D721Med (cell line): Measurements from ENCODE around the gene ERBB4.
"Not testable (repeated sequence)": the region's sequence is repeated elsewhere in the genome, so short reads cannot be mapped to it uniquely, and the experiment has no call there.

Experiments
- DNase-seq: peaks from one replicate; pipeline ENCODE4 v3.0.0; 2011; ENCODE audit warnings: low spot score; ENCODE audit not compliant: insufficient read length
- FAIRE-seq: peaks from 2 replicates; lab custom pipeline; 2011; peaks lifted over from hg19 to GRCh38; lab: Jason Lieb, UNC
- CTCF ChIP-seq: IDR thresholded peaks from 2 replicates; pipeline ENCODE4 v1.5.1; 2012; ENCODE audit warnings: mild to moderate bottlenecking, control low read depth; ENCODE audit not compliant: insufficient read depth; ENCODE audit errors: missing control alignments

Gene ERBB4

DNA sequence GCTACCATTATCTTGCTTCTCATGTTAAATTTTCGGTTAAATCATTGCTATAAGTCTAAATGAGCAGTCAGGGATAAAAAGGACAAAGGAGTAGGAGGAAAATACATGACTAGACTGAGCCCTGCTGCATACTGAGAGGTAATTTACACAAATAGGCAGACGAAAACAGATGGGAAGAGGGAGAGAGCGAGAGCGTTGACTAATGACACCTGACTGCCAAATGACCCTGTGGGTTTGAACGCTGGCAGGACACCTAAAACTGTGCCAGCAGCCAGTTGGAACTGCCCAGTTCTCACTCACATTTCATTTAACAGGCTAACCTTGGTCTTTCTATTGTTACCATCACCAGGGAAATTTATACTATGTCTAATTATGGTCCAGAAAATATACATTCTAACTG lies 1004.0 kb downstream of the ERBB4 start:
- TF ChIP-seq CTCF = no peak
- FAIRE-seq = no peak
- no peak for DNase-seq

GRCh38 chr2:211524248-211524647 lies 1014.4 kb downstream of the ERBB4 start:
- FAIRE-seq, DNase-seq: not testable (repeated sequence)

DNA sequence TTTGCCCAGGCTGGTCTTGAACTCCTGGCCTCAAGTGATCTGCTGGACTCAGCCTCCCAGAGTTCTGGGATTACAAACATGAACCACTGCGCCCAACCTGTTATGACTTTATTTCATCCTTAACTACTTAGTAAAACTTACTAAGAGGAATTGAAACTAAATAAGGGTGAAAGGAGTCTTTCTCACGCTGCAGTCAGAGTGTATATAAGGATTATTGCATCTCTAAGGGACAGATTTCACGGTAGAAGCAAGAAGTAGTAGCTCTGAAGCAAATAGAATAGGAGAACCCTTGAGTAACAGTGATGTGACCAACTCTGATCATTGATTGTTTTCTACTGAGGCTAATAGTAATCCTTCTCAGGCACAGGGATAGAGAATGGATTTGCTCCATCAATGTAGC lies 1022.1 kb downstream of the ERBB4 start:
- no peak for TF ChIP-seq CTCF
- no peak for FAIRE-seq
- no peak for DNase-seq

GRCh38 chr2:211514049-211514448 lies 1024.6 kb downstream of the ERBB4 start:
- no peak for TF ChIP-seq CTCF
- DNase-seq (no peak), FAIRE-seq (no peak)

- TF ChIP-seq CTCF = no peak
- FAIRE-seq = no peak
- no peak for DNase-seq
These were observed 1025.2 kb downstream of the ERBB4 start for GRCh38 chr2:211513446-211513845.

- TF ChIP-seq CTCF = no peak
- DNase-seq = no peak
- FAIRE-seq = no peak
These were observed 1025.8 kb downstream of the ERBB4 start for GRCh38 chr2:211512806-211513205.

DNA sequence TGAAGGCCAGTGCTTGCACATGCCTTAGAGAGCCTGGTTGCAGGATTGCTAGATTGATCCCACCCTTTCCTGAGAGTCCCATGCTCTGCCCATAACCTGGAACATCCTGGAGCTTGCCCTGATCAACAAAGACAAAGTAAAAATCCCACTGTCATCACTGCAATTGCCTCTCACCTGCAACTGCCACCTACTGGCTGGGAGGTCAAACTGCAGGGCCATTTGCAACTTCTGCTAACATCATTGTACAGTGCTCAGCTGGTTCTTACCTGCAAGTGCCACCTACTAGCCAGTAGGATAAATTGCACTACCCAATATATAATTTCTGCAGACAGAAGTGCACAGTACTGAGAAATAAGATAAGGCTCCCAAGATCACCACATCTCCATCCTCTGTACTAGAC lies 1034.7 kb downstream of the ERBB4 start:
- DNase-seq (no peak), FAIRE-seq (no peak)
- no peak for TF ChIP-seq CTCF

DNA sequence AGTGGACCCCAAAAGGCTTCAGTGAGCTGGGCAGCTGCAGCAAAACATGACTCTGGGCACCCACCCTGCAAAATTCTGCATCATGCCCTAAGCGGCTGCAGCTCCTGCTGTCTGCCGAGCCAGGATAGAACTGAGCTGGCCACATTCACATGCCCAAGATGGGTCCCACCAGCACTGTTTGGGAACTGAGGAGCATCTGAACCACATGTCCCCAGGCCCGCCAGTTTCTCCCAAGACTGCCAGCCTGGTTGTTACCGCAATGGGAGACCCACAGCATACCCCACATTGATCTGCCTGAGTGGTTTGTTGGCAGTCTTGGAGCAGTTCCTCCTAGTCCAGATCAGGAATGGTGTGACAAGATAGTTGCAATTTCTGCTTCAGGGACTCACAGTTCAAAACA lies 1035.4 kb downstream of the ERBB4 start:
- FAIRE-seq (no peak), DNase-seq (no peak)
- no peak for TF ChIP-seq CTCF
